ENCODE results near the gene MPI.

MPI gene

DNA sequence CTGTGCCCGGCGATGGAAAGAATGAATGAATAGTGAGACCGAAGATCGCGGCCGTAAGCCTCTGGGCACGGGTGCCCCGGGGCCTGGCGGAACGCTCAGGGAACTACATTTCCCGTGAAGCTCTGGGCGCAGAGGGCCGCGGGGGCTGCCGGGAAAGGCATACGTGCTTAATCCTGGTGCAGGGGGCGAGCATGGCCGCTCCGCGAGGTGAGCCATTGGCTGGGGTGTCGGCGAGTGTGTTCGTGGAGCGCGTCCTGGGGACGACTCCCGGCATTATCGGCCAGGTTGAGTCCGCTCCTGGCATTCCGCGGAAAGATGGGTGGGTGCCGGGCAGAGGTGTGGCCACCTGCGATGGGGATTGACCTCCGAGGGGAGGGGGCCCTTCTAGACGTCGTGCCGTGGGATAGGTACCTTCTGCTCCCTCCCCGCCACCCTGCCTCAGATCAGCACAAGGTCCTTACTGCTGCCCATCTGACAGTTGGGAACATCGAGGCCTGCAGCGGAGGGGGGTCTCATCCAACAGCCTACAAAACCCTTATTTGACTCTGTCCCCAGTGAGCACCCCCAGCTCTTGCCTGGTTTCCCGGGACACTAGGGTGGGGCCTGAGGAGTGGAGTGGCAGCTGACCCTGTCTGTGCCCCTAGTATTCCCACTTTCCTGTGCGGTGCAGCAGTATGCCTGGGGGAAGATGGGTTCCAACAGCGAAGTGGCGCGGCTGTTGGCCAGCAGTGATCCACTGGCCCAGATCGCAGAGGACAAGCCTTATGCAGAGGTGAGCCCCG is at the start of gene MPI:
Gene MPI (plus strand): TSS at position 160 of the 782 bp plus-strand sequence. CDS start 32 bp downstream, at position 192.
- DNase-seq (ENCODE audit: insufficient read length, low spot score) (peak; percentile 98), FAIRE-seq (no peak)
- TF ChIP-seq, protein P1, sequence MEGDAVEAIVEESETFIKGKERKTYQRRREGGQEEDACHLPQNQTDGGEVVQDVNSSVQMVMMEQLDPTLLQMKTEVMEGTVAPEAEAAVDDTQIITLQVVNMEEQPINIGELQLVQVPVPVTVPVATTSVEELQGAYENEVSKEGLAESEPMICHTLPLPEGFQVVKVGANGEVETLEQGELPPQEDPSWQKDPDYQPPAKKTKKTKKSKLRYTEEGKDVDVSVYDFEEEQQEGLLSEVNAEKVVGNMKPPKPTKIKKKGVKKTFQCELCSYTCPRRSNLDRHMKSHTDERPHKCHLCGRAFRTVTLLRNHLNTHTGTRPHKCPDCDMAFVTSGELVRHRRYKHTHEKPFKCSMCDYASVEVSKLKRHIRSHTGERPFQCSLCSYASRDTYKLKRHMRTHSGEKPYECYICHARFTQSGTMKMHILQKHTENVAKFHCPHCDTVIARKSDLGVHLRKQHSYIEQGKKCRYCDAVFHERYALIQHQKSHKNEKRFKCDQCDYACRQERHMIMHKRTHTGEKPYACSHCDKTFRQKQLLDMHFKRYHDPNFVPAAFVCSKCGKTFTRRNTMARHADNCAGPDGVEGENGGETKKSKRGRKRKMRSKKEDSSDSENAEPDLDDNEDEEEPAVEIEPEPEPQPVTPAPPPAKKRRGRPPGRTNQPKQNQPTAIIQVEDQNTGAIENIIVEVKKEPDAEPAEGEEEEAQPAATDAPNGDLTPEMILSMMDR (IDR thresholded peaks at IDR 0.05; ENCODE audit: insufficient read depth, missing control alignments) = no peak

DNA sequence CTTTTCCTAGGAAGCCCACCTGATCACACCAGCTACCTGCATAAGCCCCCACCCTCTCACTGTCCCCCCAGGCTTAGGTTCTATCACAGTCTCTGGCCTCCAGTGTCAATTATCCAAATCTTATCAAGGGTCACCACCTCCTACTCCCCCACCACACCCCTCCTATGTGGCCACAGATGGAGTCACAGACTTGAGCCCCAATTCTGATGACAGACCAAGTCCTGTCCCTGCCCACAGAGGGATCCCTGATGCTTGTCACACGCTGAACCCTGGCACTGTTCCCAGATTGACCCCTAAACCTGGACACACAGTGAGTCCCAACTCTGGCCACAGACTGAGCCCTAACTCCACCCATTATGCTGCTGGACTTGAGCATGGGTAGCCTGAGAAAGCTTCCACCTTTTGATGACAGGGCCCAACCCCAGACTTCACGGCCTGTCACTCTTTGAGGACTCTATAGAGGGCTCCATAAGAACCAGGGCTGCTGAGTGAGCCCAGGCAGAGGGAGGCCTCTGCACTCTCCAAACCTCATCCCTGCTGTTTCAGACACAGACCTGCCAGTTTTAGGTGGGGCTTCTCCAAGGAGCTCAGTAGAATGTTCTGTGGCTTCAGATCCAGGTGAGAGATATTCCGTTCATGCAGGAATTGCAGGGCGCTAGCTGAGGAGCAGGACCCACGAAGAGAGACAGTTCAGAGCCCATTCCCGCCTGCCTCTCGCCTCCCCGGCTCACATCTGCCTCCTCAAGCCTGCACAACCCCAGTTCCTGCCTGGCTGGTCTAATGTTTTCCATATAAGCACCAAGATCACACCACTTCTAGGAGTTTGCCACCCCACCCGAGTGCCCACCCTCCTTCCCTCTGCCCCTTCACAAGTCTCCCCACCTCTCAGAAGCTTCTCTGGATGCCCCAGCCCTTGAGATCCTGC is 48.7 kb upstream of the MPI start:
- TF ChIP-seq, protein P1 (IDR thresholded peaks at IDR 0.05; ENCODE audit: insufficient read depth, missing control alignments) = no peak
- no peak for DNase-seq (ENCODE audit: insufficient read length, low spot score)
- no peak for FAIRE-seq

GRCh38 chr15:74841891-74842373 is 47.9 kb upstream of the MPI start:
- TF ChIP-seq, protein P1 (IDR thresholded peaks at IDR 0.05; ENCODE audit: insufficient read depth, missing control alignments) = no peak
- DNase-seq (ENCODE audit: insufficient read length, low spot score) (no peak), FAIRE-seq (no peak)

GRCh38 chr15:74842581-74843444 is 47.0 kb upstream of the MPI start, which contains the start of gene ULK3:
ULK3 (minus strand) TSS chr15:74843156; CDS start chr15:74843105, 51 bp downstream.
- peak; percentile 92 for DNase-seq (ENCODE audit: insufficient read length, low spot score)
- TF ChIP-seq, protein P1 (IDR thresholded peaks at IDR 0.05; ENCODE audit: insufficient read depth, missing control alignments) = peak; percentile 50
- no peak for FAIRE-seq

GRCh38 chr15:74843445-74843828 is 46.4 kb upstream of the MPI start:
- no peak for DNase-seq (ENCODE audit: insufficient read length, low spot score)
- no peak for FAIRE-seq

GRCh38 chr15:74843891-74844299 is 45.9 kb upstream of the MPI start:
- TF ChIP-seq, protein P1 (IDR thresholded peaks at IDR 0.05; ENCODE audit: insufficient read depth, missing control alignments) = no peak
- FAIRE-seq (no peak), DNase-seq (ENCODE audit: insufficient read length, low spot score) (no peak)

More at GRCh38 chr15:74843445-74843828, 46.4 kb upstream of the MPI start:
- TF ChIP-seq, protein P1 (IDR thresholded peaks at IDR 0.05; ENCODE audit: insufficient read depth, missing control alignments) = no peak
